ENCODE measurements around the gene SLC9B2.

Gene SLC9B2

GRCh38 chr4:103075894-103076746 lies 441 bp downstream of the SLC9B2 start:
- peak; percentile 56 for DNase-seq (ENCODE audit: low read depth)

DNA sequence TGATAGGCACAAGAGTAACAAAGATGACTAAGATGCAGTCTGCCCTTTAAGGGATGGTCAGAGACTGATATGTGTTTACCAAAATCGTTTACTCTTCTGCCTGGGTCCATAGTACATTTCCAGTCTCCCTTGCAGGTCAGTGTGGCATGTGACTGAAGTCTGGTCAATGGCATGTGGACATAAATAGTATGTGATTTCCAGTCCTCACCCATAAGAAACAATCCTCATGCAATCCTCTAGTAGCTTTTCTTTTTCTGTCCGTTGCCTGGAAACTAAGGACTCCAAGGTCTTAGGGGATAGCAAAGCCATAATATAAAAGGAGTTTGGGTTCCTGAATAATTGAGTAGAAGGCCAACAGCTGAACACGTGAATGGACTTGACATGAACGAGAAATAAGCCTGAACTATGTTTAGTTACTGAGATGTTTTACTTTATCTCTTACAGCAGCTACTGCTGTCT lies 1.1 kb downstream of the SLC9B2 start:
- no peak for DNase-seq (ENCODE audit: low read depth)

DNA sequence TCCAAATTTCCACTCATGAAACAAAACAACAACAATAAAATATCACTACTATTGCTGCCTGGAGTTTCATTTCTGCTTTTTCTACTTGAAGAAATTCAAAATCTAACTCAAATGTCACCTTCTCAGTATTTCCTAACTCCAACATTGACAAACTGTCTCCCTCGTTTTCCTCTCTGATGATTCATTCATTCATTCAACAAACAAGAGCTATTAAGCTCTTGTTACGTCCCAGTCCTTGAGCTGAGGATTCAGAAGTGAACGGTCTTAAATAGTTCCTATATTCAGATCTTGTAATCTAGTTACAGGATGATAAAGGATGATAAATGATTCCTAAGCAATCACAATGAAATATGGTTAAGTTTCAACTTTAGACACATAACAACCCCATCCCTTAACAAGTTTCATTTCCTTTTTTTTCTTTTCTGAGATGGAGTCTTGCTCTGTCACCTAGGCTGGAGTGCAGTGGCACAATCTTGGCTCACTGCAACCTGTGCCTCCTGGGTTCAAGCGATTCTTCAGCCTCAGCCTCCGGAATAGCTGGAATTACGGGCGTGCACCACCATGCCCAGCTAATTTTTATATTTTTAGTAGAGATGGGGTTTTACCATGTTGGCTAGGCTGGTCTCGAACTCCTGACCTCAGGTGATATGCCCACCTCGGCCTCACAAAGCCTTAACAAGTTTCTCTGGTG lies 1.7 kb downstream of the SLC9B2 start:
- DNase-seq (ENCODE audit: low read depth), result no peak

DNA sequence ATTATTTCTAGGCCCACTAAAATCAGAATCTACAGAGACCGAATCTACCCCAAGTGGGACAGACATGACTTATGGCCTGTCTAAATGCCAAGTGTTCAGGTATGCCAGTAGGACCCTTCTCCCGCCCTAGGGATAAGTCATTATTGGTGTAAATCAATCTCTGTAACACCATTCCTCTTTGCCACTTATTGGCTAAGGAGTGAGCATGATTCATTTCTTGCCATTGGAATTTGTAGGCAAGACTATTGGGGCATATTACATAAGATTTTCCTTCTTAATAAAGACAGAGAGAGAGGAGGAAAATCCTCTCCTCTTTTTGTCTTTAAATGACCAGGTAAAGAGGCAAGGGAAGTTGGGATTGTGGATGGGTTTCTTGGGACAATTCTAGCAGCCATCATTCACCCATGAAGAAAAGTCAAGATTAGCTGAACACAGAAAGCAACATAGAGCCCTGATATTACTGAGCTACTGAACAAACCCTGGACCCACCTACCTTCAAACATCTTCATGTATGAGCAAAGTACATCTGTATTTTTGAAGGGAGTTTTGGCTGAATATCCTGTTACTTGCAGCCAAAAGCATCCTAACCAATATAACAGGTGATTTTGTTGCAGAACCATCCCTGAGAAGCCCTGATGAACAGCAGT lies 2.6 kb downstream of the SLC9B2 start:
- no peak for DNase-seq (ENCODE audit: low read depth)

DNA sequence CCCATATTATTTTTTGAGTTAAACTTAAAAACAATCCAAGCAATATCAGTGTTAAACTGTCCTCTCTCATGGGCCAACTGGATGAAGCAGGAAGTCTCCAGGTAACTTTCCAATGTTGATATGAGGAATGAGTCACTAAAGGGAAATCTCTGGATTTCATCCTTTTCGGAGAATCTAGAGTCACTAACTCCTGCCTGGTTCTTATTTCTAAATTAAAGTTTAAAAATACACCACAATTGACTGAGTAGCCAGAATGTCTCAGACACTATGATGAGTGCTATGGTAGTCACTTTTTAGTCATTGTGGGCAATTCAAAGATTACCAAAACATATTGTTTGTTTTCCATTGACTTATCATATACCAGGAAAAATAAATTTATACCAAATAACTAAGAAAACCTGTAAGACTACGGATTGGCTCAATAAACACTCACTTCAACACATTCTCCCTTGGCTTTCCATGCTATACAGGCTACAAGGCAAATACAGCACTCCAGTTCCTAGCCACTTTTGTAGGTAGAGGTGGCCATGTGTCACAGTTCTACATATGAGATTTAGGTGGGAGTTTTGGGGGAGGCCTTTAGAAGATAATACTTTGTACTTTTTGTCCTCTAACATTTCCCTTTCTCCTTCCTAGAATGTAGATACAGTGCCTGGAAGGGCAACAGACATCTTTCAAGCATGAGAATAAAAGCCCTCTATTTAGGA lies 8.6 kb downstream of the SLC9B2 start:
- no peak for DNase-seq (ENCODE audit: low read depth)

GRCh38 chr4:103060453-103061148 lies 16.0 kb downstream of the SLC9B2 start:
- DNase-seq (ENCODE audit: low read depth), result no peak

DNA sequence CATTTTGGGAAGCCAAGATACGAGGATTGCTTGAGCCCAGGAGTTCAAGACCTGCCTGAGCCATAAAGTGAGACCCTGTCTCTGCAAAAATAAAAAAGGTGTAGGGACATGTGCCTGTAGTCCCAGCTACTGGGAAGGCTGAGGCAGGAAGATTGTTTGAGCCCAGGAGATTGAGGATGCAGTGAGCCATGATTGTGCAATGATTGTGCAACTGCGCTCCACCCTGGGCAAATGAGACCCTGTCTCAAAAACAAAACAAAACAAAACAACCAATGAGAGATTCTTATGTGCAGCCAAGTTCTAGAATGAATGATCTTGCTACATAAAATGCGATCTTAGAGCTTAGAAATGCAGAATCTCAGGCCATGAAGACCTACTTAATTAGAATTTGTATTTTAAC lies 22.5 kb downstream of the SLC9B2 start:
- DNase-seq (ENCODE audit: low read depth), result no peak

DNA sequence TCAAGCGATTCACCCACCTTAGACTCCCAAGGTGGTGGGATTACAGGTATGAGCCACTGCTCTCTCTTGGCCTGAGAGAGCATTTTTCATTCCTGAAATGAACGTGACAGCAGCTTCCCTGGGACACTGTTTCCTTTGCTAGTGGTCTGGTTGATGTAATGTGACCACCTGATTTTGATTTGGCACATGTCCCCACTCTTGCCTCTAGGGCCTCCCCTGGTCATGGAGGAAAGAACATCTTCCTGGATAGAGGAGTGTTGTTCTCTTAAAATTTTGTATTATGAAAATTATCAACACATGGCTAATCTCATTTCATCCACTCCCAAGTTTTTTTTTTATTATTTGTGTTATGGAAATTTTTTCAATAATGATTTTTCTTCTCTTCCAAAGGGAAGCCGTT lies 23.8 kb downstream of the SLC9B2 start:
- DNase-seq (ENCODE audit: low read depth), result no peak

GRCh38 chr4:103052145-103052544 lies 24.4 kb downstream of the SLC9B2 start:
- DNase-seq (ENCODE audit: low read depth), result no peak

- DNase-seq (ENCODE audit: low read depth), result no peak
These were observed 25.7 kb downstream of the SLC9B2 start for GRCh38 chr4:103050736-103051436.

- DNase-seq (ENCODE audit: low read depth), result no peak
These were observed 29.9 kb downstream of the SLC9B2 start for GRCh38 chr4:103046416-103047290.

DNA sequence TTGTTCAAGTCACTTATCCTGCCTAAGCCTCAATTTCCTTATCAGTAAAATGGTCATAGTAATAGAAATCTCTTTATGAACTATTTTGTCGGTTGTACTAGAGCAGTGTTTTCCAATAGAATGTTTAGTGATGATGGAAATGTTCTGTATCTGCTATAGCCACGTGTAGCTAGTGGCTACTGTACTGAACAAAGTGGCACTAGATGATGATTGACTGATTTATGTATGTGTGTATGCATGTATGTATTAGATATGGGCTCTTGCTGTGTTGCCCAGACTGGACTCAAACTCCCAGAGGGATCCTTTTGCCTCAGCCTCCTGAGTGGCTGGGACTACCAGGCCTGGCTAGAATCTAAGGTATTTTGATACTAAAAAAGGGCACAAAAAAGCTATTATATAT lies 32.4 kb downstream of the SLC9B2 start:
- no peak for DNase-seq (ENCODE audit: low read depth)

DNA sequence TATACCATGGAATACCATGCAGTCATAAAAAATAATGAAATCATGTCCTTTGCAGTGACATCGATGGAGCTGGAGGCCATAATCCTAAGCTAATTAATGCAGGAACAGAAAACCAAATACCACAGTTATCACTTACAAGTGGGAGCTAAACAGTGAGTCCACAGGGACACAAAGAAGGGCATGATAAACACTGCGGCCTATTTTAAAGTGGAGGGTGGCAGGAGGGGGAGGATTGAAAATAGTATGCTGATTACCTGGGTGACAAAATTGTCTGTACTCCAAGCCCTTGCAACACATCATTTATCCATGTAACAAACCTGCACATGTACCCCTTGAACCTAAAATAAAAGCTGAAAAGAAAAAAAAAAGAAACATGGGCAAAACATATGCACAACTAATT lies 40.4 kb downstream of the SLC9B2 start:
- no peak for DNase-seq (ENCODE audit: low read depth)

DNA sequence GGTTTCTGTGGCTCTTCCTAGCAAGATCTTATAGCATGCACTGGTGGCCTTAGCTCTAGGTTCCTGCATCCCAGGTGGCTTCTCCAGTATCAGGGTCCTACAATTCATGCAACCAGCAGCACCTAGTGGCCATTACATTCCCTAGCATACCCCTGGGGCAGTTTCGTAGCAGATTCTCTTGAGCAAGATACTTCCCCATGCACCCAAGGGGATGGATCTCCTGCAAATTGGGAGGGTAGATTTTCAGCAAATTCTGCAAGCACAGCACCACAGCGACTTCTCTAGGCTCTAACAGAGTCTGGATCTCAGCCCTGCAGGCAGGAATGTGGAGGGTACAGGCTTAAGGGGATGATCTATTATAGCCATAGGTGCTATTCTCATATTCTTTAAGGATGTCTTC lies 44.0 kb downstream of the SLC9B2 start:
- DNase-seq (ENCODE audit: low read depth), result no peak

DNA sequence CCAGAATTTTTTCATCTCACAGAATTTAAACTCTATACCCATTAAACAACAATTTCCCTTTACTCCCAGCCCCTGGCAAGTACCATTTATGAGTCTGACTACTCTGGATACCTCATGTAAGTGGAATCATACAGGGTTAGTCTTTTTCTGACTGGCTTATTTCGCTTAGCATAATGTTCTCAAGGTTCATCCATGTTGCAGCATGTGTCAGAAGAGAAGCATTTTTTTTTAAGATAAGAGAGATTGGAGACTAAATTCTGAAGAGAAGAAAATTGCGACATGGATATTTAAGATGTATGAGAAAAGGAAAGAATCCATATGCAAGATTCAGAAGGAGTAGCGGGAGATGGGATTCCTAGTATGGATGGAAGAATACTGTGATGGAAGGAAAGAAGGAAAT lies 45.8 kb downstream of the SLC9B2 start:
- DNase-seq (ENCODE audit: low read depth), result no peak

DNA sequence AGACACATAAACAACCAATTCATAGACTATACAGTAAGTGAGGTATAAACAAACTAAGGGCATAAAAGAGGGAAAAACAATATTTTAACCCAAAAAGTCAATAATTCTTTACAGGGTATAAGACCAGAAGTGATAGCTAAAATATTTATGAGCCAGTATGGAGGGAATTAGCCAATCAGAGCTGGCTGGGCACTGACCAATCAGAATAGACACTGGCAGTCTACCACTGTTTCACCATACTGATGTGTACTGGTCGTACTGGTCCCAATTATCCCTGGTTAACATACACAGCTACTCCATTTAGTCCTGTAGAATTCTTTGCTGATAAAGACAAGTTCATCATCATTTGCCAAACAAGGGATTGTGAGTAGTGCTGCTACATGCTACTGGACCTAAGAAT lies 47.3 kb downstream of the SLC9B2 start:
- DNase-seq (ENCODE audit: low read depth), result no peak

DNA sequence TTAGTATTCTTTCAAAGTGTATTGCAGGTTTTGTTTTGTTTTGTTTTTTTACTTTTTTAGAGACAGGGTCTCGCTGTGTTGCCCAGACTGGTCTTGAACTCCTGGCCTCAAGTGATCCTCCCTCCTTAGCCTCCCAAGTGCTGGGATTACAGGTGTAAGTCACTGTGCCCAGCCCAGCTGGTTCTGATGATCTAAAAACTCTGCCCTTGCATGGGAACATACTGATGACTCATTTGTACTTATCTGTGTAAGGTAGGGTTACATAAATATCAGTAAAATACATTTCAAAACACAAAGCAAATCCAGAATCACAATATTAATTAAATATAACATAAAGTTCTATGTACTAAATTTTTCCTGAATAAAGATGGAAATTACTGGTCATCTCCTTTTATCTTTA lies 49.7 kb downstream of the SLC9B2 start:
- DNase-seq (ENCODE audit: low read depth), result no peak

GRCh38 chr4:103024996-103025395 lies 51.6 kb downstream of the SLC9B2 start:
- no peak for DNase-seq (ENCODE audit: low read depth)

- DNase-seq (ENCODE audit: low read depth), result no peak
These were observed 55.4 kb downstream of the SLC9B2 start for GRCh38 chr4:103021120-103021519.

Data from stimulated activated CD8-positive, alpha-beta memory T cell treated with anti-CD3 and anti-CD28 coated beads, Interleukin-12 subunit alpha, Interleukin-12 subunit beta, amount 100 ng/mL, for 4 hours (primary cell).